GM21367 (cell line): Measurements from ENCODE around the gene RAMP2.
"Not testable (repeated sequence)": the region's sequence is repeated elsewhere in the genome, so short reads cannot be mapped to it uniquely, and the experiment has no call there.

Source experiments
- ATAC-seq: cut with Tn5 transposase; IDR thresholded peaks from one replicate; pipeline ENCODE4 v1.9.1; 2021; ENCODE audit not compliant: unreplicated experiment

RAMP2 gene, protein sequence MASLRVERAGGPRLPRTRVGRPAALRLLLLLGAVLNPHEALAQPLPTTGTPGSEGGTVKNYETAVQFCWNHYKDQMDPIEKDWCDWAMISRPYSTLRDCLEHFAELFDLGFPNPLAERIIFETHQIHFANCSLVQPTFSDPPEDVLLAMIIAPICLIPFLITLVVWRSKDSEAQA

DNA sequence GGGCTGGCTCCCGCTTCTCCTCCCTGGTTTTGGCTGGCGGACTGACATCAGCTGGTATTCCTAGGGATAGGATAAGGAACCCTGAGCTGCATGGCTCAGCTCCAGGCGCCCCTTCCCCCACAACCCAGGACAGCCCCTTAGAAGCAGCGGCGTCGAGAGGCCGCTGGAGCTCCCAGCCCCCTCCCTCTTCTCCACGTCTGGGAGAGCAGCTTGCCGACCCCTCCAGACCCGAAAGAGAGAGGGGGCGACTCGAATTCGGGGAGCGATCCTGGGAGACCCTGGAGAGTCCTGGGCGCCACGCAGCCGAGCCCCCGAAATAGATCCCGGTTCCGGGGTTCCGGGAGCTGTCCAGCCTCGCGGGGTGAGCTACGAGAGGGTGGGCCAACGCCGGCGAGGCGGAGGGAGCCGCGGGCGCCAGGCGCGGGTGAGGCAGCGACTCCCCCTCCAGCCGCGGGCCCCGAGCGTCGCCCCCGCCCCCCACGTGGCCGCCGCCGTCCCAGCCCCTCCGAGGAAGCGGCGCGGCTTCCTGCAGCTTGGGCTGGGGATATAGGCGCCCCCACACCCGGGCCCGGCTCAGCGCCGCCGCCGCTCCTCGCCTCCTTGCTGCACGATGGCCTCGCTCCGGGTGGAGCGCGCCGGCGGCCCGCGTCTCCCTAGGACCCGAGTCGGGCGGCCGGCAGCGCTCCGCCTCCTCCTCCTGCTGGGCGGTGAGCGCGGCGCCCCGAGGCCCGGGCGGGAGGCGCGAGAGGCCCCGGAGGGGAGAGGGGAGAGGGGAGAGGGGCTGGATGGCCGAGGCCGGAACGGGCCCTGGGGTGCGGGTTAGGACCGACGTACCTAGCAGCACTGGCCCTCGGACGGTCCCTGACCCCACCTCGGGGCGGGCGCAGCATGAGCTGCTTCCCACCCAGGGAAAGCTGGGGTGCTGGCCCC is at the start of gene RAMP2:
TSS of gene RAMP2 (plus strand) at position 576 of the 930 bp plus-strand sequence. CDS start at position 611, 35 bp downstream.
- ATAC-seq, result no peak

DNA sequence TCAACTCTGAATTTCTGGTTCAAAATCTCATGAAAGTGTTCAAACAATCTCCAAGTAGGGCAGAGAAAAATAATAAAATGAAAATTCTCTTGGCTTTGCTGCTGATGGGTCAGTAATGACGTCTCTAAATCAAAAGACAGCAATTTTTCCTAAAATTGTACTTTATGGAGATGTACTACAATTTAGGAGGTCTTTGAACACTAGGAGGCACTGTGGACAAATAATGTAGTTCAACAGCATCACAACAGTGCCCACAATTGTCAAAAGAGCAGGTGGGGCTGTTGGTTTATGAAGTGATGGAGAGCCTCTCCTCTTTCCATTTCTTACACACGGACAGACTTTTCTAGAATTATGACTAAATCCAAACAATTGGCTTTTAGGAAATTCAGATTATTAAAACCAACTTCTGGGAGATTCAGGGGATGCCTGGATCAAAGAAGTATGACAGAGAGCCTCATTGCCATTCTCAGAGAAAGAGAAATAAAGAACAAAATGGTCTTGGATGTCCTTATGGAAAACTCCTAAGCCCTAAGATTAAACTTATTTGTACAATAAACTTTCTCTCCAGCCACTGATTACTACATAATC is 39.9 kb upstream of the RAMP2 start:
- no peak for ATAC-seq

DNA sequence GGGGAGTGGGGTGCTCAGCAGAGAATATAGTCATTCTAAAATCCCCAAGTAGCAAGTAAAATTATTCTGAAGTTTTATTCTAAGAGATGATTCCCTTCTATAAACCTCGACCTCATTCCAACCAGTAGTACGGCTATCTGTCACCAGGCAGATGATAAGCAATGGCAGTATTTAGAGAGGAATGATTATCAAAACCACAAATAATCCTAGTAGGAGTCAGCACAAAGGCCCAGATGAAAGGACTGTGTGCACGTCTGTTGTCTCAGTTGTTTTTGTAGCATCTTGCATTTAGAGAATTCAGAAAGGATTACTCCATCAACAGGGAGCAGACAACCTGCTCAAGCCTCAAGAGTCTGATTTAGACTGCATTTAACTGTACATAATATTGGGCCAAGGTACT is 37.4 kb upstream of the RAMP2 start:
- ATAC-seq, result no peak

DNA sequence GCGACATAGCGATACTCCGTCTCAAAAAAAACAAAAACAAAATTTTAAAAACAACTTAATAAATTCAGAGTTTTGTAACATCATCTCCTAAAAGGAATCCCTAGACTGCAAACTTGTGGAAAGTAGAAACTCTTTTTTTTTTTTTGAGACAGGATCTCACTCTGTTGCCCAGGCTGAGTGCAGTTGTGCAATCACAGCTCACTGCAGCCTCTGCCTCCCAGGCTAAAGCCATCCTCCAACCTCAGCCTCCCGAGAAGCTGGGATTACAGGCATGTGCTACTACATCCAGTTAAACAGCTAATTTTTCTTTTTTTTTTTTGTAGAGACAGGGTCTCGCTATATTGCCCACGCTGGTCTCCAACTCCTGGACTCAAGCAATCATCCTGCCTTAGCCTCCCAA is 35.9 kb upstream of the RAMP2 start:
- no peak for ATAC-seq

DNA sequence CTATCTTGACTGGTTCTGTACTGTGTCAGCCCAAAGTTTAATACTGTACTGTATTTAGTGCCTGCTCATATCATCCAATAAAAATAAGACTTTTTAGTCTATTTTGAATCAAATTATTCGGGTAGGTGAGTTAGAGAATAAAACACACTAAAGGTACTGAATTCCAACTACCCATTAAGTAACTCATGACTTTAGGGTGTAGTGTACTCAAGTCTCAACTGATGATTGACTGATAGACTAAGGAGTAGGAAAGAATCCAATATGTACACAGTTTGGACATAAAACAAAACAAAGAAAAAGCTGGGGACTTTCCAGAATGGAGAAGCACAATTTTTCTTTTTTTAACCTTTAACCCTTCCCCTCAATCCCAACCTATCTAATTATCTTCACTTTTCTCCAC is 20.3 kb upstream of the RAMP2 start:
- ATAC-seq, result no peak

DNA sequence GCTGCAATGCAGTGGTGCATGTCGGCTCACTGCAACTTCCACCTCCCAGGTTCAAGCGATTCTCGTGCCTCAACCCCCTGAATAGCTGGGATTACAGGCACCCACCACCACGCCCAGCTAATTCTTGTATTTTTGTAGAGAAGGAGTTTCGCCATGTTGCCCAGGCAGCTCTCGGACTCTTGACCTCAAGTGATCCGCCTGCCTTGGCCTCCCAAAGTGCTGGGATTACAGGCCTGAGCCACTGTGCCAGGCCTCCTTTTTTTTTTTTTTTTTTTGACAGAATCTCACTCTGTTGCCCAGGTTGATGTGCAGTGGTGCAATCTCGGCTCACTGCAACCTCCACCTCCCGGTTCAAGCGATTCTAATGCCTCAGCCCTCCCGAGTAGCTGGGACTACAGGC is 18.1 kb upstream of the RAMP2 start:
- not testable (repeated sequence) for ATAC-seq

DNA sequence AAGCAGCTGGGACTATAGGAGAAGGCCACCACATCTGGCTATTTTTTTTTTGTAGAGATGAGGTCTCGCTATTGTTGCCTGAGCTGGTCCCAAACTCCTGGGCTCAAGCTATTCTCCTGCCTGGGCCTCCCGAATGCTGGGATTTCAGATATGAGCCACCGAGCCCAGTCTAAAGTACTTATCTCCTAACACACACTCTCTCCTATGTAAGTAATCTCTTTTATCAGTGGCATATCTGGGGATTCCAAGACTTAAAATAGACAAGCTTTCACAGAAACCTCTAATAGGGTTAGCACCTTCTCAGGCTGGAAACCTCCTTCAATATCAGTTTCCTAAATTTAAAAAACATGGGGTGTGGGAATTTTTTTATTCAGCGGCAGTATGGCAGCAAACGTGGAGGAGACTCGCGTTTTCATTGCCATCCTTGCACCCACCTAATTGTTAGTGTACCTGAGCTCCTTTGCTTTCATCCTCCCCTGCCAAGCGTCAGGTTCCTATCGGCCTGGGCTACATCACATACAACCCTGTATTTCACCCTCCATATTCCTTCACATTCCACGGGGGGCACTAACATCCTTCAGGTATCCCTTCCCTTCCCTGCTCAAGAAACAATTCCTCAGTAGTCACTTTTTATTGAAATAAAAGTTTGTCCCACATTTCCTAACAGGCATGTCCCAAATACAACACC is 17.3 kb upstream of the RAMP2 start:
- no peak for ATAC-seq

DNA sequence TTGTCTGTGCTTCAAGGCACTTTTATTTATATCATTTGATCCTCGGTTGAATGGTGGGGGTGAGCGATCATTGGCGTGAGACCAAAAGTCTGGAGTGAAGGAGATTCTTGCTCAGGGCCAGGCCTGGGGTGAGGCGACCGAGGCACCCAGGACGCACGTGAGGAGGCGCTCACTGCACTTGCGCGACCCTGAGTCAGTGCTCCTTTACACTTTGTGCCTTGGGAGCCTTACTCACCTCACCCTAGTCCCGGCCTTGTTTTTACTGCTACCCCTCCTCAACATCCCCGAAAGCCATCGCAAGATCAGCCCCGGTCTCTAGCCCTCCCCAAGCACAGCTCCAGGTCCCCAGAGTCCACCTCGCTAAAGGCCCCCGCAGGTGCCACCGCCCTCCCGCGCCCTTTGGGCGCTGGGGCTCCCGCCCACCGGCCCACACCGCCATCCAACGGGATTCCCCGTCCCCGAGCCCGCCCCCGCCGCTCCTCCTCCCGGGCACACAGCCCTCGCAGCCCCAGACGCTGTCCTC is 16.7 kb upstream of the RAMP2 start:
- ATAC-seq, result peak; percentile 41

DNA sequence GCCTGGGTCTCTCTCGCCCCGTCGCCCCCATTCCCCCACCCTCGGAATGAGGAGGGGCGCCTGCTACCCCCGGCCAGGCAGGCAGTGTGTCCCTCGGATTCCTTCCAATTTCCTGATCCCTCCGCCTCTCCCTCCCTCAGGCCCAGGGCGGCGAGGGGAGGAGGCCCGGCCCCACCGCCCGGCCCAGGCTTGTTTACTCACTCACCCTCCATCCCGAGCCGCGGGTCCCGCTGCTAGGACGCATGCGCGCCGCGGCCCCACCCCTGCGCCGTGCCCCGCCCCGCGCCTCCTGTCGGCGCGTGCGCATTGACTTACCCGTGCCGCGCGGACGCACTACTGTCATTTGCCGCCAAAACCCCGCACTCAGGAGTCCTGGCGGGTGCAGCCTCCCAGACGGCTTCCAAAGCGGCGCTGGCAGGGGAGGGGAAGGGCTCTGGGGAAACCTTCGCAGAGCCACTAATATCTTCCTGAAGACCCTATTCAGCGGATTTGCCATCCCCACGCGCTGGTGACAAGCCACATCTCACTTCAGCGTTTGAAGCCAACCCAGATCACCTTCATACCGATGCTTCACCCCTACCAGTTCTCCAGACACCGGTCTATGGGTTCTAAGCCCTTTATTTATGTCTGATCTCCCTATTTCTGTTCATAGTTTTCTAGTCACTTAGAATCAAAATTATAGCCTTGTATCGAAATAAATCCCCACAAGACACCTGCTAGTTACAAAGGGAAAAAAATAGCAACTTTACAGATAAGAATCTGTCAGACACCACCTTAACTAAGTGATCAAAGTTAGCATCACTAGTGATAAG is 16.0 kb upstream of the RAMP2 start, which contains the start of gene EZH1:
TSS of gene EZH1 (minus strand) at position 235 of the 812 bp plus-strand sequence. CDS start 16,099 bp downstream, outside the sequence.
- peak; percentile 62 for ATAC-seq

DNA sequence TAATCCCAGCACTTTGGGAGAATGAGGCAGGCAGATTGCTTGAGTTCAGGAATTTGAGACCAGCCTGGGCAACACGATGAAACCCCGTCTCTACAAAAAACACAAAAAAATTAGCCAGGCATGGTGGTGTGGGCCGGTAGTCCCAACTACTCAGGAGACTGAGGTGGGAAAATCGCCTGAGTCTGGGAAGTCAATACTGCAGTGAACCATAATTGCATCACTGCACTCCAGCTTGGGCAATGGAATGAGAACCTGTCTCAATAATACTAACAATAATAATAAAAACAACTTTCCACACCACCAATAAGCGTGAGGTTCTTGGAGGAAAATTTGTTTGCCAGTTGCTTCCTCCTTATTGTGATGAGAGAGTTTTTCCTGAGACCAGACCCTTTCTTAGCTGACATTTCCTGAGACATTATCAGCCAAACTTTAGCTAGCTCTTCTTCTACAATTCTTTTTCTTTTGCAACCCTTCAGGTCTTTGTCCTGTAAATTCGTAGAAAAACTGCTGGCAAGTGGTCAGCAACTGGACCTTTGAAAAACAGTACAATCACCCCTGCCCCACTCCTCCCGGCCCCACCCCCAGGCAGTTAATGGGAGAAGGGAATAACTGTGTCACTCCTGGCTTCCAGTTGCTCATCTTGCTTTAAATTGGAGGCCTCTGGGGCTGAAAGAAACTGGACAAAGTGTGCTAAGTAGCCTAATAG is 12.7 kb upstream of the RAMP2 start:
- no peak for ATAC-seq

DNA sequence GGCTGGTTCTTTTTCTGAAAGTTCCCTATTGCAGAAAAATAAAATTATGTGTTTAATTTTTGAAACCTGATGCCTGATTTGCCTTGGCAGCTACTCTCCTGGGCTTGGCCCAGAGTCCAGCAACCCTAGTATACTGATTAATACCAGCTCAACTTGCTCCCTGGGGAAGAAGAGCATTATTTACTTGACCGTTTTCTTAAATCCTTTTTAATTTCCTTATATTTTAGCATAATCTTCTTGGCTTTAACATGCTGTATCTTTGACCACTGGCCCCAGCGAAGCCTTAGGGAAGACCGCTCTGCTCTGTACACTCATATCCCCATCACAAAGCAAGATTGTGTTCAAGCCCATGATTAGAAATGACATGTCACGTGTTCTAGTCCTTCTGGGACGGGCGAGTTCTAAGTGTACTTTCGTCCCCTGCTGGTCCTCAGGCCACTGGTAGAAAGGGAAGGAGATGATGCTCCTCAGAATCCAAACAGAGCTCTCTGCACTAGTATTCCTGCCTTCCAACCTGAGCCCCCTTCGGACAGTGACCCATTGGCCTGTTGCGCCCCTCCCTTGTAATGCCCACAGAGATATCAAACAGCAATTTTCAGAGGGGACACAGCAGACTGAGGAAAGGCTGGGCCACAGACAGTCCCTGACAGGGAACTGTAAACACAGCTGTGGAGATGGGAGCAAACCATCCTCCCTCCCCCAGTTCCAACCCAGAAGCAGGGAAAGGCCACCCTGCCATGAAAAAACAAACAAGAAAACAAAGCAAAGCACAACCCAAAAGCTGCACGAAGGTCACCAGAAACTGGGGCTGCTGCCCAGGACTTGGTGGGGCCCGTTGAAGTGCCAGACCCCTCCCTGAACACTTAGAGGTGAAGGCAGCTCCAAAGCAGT is 11.9 kb upstream of the RAMP2 start:
- no peak for ATAC-seq

DNA sequence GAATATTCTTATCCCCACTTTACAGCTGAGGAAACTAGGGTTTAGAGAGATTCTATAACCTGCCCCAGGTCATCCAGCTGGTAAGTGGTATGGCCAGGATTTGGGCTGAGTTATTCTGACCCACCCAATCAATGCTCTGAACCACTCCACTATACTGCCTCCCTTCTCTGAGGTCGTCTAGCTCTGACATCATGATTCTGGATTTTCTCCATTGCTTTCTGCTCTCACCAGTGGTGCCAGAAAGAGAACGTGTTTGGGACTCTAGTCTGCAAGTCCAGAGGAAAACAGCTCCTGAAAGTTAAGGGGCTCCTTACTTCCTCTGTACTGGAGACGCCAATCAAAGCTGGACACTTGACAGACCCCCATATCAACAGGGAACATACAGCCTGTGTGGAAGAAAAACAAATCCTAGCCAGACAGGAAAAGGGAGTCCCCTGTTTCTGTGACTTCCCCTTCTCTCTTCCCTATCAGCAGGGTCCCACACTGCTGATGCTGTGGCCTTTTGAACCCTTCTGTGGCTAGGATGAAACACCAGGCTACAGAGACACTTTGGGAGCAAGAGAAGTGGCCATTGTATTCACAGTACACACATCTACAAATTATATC is 10.2 kb upstream of the RAMP2 start:
- no peak for ATAC-seq

DNA sequence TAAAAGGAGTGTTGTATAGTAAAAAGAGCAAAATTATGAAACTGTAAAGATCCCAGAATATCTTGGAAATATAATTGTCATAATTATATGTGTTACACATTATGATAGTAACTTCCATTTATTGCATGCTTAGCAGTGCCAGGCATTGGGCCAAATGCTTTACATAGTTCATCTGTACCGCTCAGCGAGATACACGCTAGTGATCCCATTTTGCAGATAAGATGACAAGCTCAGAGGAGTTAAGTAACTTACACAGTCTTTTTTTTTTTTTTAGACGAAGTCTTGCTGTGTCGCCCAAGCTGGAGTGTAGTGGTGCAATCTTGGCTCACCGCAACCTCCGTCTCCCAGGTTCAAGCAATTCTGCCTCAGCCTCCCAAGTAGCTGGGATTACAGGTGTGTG is 9.4 kb upstream of the RAMP2 start:
- no peak for ATAC-seq

DNA sequence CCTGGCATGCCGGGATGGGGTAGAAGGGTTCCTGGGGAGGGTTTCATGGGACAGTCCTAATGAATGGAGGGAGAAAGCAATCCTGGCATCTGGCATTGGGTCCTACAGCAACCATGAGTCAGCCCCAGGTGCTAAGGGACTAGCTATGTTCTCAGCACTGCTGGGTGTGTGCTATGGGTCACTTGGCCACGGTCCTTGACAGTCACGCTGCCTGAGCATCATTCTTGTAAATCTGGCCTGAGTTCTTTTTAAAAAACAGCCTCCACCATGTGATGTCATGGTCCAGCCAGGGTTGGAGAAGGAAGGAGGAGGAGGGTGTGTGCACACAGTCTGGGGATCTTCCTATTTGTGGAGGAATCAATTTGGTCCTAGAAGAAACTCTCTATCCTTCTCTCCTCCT is 6.2 kb upstream of the RAMP2 start:
- ATAC-seq, result no peak

DNA sequence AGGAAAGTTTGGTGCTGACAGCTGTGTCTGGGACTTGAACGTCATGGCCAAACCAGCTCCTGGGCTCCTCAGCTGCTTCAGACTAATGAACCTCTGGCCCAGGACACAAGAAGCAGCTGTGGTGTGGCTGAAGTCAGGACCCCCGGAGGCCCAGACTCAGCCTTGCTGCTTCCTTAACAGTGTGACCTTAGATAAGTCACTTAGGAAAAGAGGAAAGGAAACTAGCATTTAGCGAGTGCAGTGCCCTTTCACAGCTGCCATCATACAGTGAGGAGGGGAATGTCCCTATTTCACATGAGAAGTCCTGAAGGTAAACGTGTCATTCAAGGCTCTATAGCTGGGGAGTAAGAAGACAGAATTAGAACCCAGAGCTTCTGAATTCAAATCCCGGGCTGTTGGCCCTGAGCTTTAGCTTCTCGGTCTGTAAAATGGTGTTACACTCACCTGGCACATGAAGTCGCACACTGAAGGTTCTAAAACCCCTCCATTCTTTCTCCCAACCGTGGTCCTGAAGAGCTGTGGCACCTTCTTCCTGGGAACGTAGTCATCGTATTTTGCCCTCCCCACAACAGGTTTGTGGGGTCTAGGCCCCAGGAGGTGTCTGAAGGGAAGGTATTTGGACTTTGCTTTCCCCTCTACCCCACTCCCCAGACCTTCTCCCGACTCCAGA is 910 bp upstream of the RAMP2 start:
- no peak for ATAC-seq

DNA sequence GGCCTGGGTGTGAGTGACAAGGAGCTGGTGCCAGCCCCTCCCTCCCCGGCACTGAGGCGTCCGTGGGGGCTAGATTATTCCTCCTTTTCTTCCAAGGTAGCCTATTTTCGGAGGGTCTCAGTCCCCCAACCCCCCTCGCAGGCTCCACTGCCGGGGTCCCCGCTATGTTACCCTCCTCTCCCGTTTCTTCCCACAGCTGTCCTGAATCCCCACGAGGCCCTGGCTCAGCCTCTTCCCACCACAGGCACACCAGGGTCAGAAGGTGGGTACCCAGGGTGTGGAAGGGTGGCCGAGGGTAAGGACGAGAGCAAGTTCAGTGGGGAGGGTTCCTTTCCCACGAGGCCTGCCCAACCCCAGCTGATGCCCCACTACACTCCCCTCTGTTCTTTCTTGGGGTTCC is 611 bp downstream of the RAMP2 start:
- ATAC-seq, result no peak

DNA sequence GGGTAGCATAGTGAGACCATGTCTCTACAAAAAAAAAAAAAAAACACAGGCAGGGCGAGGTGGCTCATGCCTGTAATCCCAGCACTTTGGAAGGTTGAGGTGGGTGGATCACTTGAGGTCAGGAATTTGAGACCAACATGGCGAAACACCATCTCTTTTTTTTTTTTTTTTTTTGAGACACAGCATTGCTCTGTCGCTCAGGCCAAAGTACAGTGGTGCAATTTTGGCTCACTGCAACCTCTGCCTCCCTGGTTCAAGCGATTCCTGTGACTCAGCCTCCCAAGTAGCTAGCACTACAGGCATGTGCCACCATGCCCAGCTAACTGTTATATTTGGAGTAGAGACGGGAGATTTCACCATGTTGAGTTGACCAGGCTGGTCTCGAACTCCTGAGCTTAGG is 5.1 kb downstream of the RAMP2 start:
- no peak for ATAC-seq

DNA sequence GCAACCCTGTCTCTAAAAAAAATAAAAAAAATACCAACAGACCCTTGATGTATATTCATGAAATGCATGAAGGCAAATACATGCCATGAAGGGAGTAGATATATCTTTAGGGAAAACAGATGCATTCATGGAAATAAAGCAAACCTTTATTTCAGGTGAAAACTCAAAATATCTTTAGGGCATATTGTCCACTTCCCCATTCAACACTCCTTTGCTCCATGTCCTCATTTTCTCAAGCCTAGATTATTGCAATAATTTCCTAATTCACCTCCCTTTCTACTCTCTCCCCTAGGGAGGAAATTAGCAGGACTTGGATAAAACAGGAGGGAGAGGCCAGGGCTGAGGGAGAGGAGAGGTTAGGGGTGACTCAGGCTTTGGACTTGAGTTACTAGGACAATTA is 6.5 kb downstream of the RAMP2 start:
- no peak for ATAC-seq
